ENCODE measurements around the gene ACE. TPM values are rescaled to one million over a fixed set of nuclear protein-coding genes. Genes with fewer than 3 reads are reported as not detected.

The ACE gene
- total and polyA plus RNA-seq, 4 experiments from 2014 or later, result 1.8 to 56.7 (median 32.1) TPM

- ChIA-PET POLR2A (ENCODE audit: partially characterized antibody) (no interaction called here), CTCF (ENCODE audit: partially characterized antibody) (no interaction called here)
- Mint-ChIP-seq H3K9me3 (no peaks in the 10 kb centered on the region), H3K4me1 (peaks cover 0 to 8% (median 3%) of the 10 kb centered on the region in 4 donors), H3K4me3 (no peak overlapping the region), H3K27me3 (peaks cover 10 to 11% of the 10 kb centered on the region in 2 donors), H3K27ac (no peak overlapping the region), H3K36me3 (no peaks in the 10 kb centered on the region)
- H3K9me3 ChIP-seq (ENCODE audit: control insufficient read depth in 1 of 2, low read length in 2 of 2), result no peaks in the 10 kb centered on the region
- H3K27ac ChIP-seq (ENCODE audit: low read depth, low read length), result no peak overlapping the region
- no peaks in the 10 kb centered on the region for H3K4me1 ChIP-seq (ENCODE audit: insufficient read depth, low read length)
- no peaks in the 10 kb centered on the region for H3K36me3 ChIP-seq (ENCODE audit: insufficient read depth, low read length)
- peaks cover 6% of the 10 kb centered on the region for H3K27me3 ChIP-seq (ENCODE audit: insufficient read depth, low read length)
- intact Hi-C loops (cut with micrococcal nuclease), result no loop called here
- no peak overlapping the region for H3K4me3 ChIP-seq (ENCODE audit: low read length in 2 of 2)
- no peak for DNase-seq
These were observed 51.3 kb downstream of the ACE start for GRCh38 chr17:63528183-63528582.

- CTCF ChIA-PET (ENCODE audit: partially characterized antibody), result no interaction called here
- H3K4me1 Mint-ChIP-seq, result no peaks in the 10 kb centered on the region
These were observed 53.1 kb downstream of the ACE start for GRCh38 chr17:63529711-63530556.

GRCh38 chr17:63530557-63531021 lies 53.7 kb downstream of the ACE start:
- Mint-ChIP-seq H3K9me3 (peaks cover 0 to 2% (median 0%) of the 10 kb centered on the region in 8 donors), H3K36me3 (no peaks in the 10 kb centered on the region), H3K27me3 (peaks cover 1 to 5% of the 10 kb centered on the region in 2 donors), H3K27ac (no peak overlapping the region), H3K4me1 (no peaks in the 10 kb centered on the region), H3K4me3 (no peak overlapping the region)
- no peak for DNase-seq
- H3K9me3 ChIP-seq (ENCODE audit: control insufficient read depth in 1 of 2, low read length in 2 of 2), result no peaks in the 10 kb centered on the region
- H3K4me1 ChIP-seq (ENCODE audit: insufficient read depth, low read length), result no peaks in the 10 kb centered on the region
- ChIA-PET CTCF (ENCODE audit: partially characterized antibody) (interaction anchor here (0.8 kb wide), 1 partner anchor 81 kb away, joined by 3 read pairs; no protein-coding TSS in a partner anchor), POLR2A (ENCODE audit: partially characterized antibody) (no interaction called here)
- intact Hi-C loops (cut with micrococcal nuclease), result no loop called here
- H3K27ac ChIP-seq (ENCODE audit: low read depth, low read length), result no peak overlapping the region
- no peaks in the 10 kb centered on the region for H3K27me3 ChIP-seq (ENCODE audit: insufficient read depth, low read length)
- H3K36me3 ChIP-seq (ENCODE audit: insufficient read depth, low read length), result no peaks in the 10 kb centered on the region
- H3K4me3 ChIP-seq (ENCODE audit: low read length in 2 of 2), result no peak overlapping the region

More at GRCh38 chr17:63529711-63530556, 53.1 kb downstream of the ACE start:
- peaks cover 0 to 2% (median 0%) of the 10 kb centered on the region in 8 donors for H3K9me3 Mint-ChIP-seq
- no peak overlapping the region for H3K27ac ChIP-seq (ENCODE audit: low read depth, low read length)
- no peaks in the 10 kb centered on the region for H3K4me1 ChIP-seq (ENCODE audit: insufficient read depth, low read length)
- no peak for DNase-seq
- H3K27me3 ChIP-seq (ENCODE audit: insufficient read depth, low read length), result no peaks in the 10 kb centered on the region
- no peak overlapping the region for H3K4me3 ChIP-seq (ENCODE audit: low read length in 2 of 2)
- peaks cover 0 to 1% of the 10 kb centered on the region in 2 donors for H3K27me3 Mint-ChIP-seq
- POLR2A ChIA-PET (ENCODE audit: partially characterized antibody), result no interaction called here
- no peaks in the 10 kb centered on the region for H3K9me3 ChIP-seq (ENCODE audit: control insufficient read depth in 1 of 2, low read length in 2 of 2)
- H3K36me3 Mint-ChIP-seq, result no peaks in the 10 kb centered on the region
- H3K36me3 ChIP-seq (ENCODE audit: insufficient read depth, low read length), result no peaks in the 10 kb centered on the region
- intact Hi-C loops (cut with micrococcal nuclease), result no loop called here
- H3K27ac Mint-ChIP-seq, result peak overlapping the region in 1 of 7 donors; percentile 41
- H3K4me3 Mint-ChIP-seq, result no peak overlapping the region

- Mint-ChIP-seq H3K9me3 (peaks cover 0 to 2% (median 0%) of the 10 kb centered on the region in 8 donors), H3K36me3 (no peaks in the 10 kb centered on the region), H3K27ac (peak overlapping the region in 2 of 7 donors; percentile 36 to 57), H3K4me3 (no peak overlapping the region), H3K4me1 (no peaks in the 10 kb centered on the region), H3K27me3 (peaks cover 1 to 5% of the 10 kb centered on the region in 2 donors)
- no peak for DNase-seq
- no peak overlapping the region for H3K4me3 ChIP-seq (ENCODE audit: low read length in 2 of 2)
- H3K27ac ChIP-seq (ENCODE audit: low read depth, low read length), result no peak overlapping the region
- no peaks in the 10 kb centered on the region for H3K36me3 ChIP-seq (ENCODE audit: insufficient read depth, low read length)
- ChIA-PET CTCF (ENCODE audit: partially characterized antibody) (interaction anchor here (0.8 kb wide), 1 partner anchor 80 kb away, joined by 3 read pairs; no protein-coding TSS in a partner anchor), POLR2A (ENCODE audit: partially characterized antibody) (no interaction called here)
- H3K9me3 ChIP-seq (ENCODE audit: control insufficient read depth in 1 of 2, low read length in 2 of 2), result no peaks in the 10 kb centered on the region
- intact Hi-C loops (cut with micrococcal nuclease), result no loop called here
- H3K4me1 ChIP-seq (ENCODE audit: insufficient read depth, low read length), result no peaks in the 10 kb centered on the region
- no peaks in the 10 kb centered on the region for H3K27me3 ChIP-seq (ENCODE audit: insufficient read depth, low read length)
These were observed 54.4 kb downstream of the ACE start for GRCh38 chr17:63531022-63531965.

- H3K4me3 ChIP-seq (ENCODE audit: low read length in 2 of 2), result no peak overlapping the region
- DNase-seq, result no peak
- H3K4me1 Mint-ChIP-seq, result peaks cover 2 to 3% (median 2%) of the 10 kb centered on the region in 4 donors
- peaks cover 1% of the 10 kb centered on the region for H3K27me3 ChIP-seq (ENCODE audit: insufficient read depth, low read length)
- POLR2A ChIA-PET (ENCODE audit: partially characterized antibody), result interaction anchor here (0.9 kb wide), 1 partner anchor 9 kb away, joined by 3 read pairs; no protein-coding TSS in a partner anchor
- no peaks in the 10 kb centered on the region for H3K36me3 Mint-ChIP-seq
- H3K36me3 ChIP-seq (ENCODE audit: insufficient read depth, low read length), result no peaks in the 10 kb centered on the region
- H3K27ac ChIP-seq (ENCODE audit: low read depth, low read length), result no peak overlapping the region
- H3K9me3 Mint-ChIP-seq, result peaks cover 0 to 2% (median 0%) of the 10 kb centered on the region in 8 donors
- no peak overlapping the region for H3K4me3 Mint-ChIP-seq
- intact Hi-C loops (cut with micrococcal nuclease), result no loop called here
- peaks cover 6% of the 10 kb centered on the region for H3K4me1 ChIP-seq (ENCODE audit: insufficient read depth, low read length)
- CTCF ChIA-PET (ENCODE audit: partially characterized antibody), result no interaction called here
- no peak overlapping the region for H3K27ac Mint-ChIP-seq
- H3K9me3 ChIP-seq (ENCODE audit: control insufficient read depth in 1 of 2, low read length in 2 of 2), result no peaks in the 10 kb centered on the region
- peaks cover 10 to 11% of the 10 kb centered on the region in 2 donors for H3K27me3 Mint-ChIP-seq
These were observed 56.7 kb downstream of the ACE start for GRCh38 chr17:63533433-63534077.

- no peaks in the 10 kb centered on the region for H3K36me3 ChIP-seq (ENCODE audit: insufficient read depth, low read length)
- intact Hi-C loops (cut with micrococcal nuclease), result no loop called here
- no peak overlapping the region for H3K27ac ChIP-seq (ENCODE audit: low read depth, low read length)
- Mint-ChIP-seq H3K36me3 (no peaks in the 10 kb centered on the region), H3K4me1 (peaks cover 2 to 7% (median 4%) of the 10 kb centered on the region in 4 donors), H3K27me3 (peaks cover 16 to 17% of the 10 kb centered on the region in 2 donors), H3K4me3 (no peak overlapping the region), H3K9me3 (peaks cover 0 to 2% (median 0%) of the 10 kb centered on the region in 8 donors), H3K27ac (no peak overlapping the region)
- CTCF ChIA-PET (ENCODE audit: partially characterized antibody), result no interaction called here
- POLR2A ChIA-PET (ENCODE audit: partially characterized antibody), result no interaction called here
- no peaks in the 10 kb centered on the region for H3K9me3 ChIP-seq (ENCODE audit: control insufficient read depth in 1 of 2, low read length in 2 of 2)
- no peak overlapping the region for H3K4me3 ChIP-seq (ENCODE audit: low read length in 2 of 2)
- peaks cover 4% of the 10 kb centered on the region for H3K27me3 ChIP-seq (ENCODE audit: insufficient read depth, low read length)
- H3K4me1 ChIP-seq (ENCODE audit: insufficient read depth, low read length), result peaks cover 6% of the 10 kb centered on the region
- no peak for DNase-seq
These were observed 57.3 kb downstream of the ACE start for GRCh38 chr17:63534078-63534570.
